ENCODE results near the gene ZFYVE27.

Gene ZFYVE27

GRCh38 chr10:97747573-97747972 is 10.6 kb downstream of the ZFYVE27 start:
- DNase-seq (ENCODE audit: low read depth) = no peak

- DNase-seq (ENCODE audit: low read depth) = no peak
Measured at GRCh38 chr10:97748116-97748515, 11.2 kb downstream of the ZFYVE27 start.

GRCh38 chr10:97752956-97753355 is 16.0 kb downstream of the ZFYVE27 start:
- no peak for DNase-seq (ENCODE audit: low read depth)

GRCh38 chr10:97754726-97755125 is 17.8 kb downstream of the ZFYVE27 start:
- no peak for DNase-seq (ENCODE audit: low read depth)

- DNase-seq (ENCODE audit: low read depth) = no peak
Measured at GRCh38 chr10:97755718-97756117, 18.8 kb downstream of the ZFYVE27 start.

- no peak for DNase-seq (ENCODE audit: low read depth)
Measured at GRCh38 chr10:97757471-97757870, 20.5 kb downstream of the ZFYVE27 start.

GRCh38 chr10:97759158-97759887 is 22.4 kb downstream of the ZFYVE27 start:
- DNase-seq (ENCODE audit: low read depth) = peak; percentile 35

GRCh38 chr10:97759946-97760345 is 23.0 kb downstream of the ZFYVE27 start:
- no peak for DNase-seq (ENCODE audit: low read depth)

- DNase-seq (ENCODE audit: low read depth) = no peak
Measured at GRCh38 chr10:97760461-97761257, 23.7 kb downstream of the ZFYVE27 start.

- DNase-seq (ENCODE audit: low read depth) = no peak
Measured at GRCh38 chr10:97761331-97761865, 24.5 kb downstream of the ZFYVE27 start.

- no peak for DNase-seq (ENCODE audit: low read depth)
Measured at GRCh38 chr10:97762056-97762455, 25.1 kb downstream of the ZFYVE27 start.

GRCh38 chr10:97762816-97763215 is 25.9 kb downstream of the ZFYVE27 start:
- no peak for DNase-seq (ENCODE audit: low read depth)

GRCh38 chr10:97763411-97763810 is 26.5 kb downstream of the ZFYVE27 start:
- DNase-seq (ENCODE audit: low read depth) = no peak

GRCh38 chr10:97763947-97764346 is 27.0 kb downstream of the ZFYVE27 start:
- DNase-seq (ENCODE audit: low read depth) = no peak

- no peak for DNase-seq (ENCODE audit: low read depth)
Measured at GRCh38 chr10:97764519-97764931, 27.6 kb downstream of the ZFYVE27 start.

- DNase-seq (ENCODE audit: low read depth) = no peak
Measured at GRCh38 chr10:97765201-97765600, 28.3 kb downstream of the ZFYVE27 start.

GRCh38 chr10:97766106-97766810 is 29.3 kb downstream of the ZFYVE27 start:
- no peak for DNase-seq (ENCODE audit: low read depth)

- DNase-seq (ENCODE audit: low read depth) = no peak
Measured at GRCh38 chr10:97766996-97767924, 30.3 kb downstream of the ZFYVE27 start.

- no peak for DNase-seq (ENCODE audit: low read depth)
Measured at GRCh38 chr10:97768322-97769315, 31.7 kb downstream of the ZFYVE27 start.

- no peak for DNase-seq (ENCODE audit: low read depth)
Measured at GRCh38 chr10:97770255-97770654, 33.3 kb downstream of the ZFYVE27 start.
